Trophoblast cell (in vitro differentiated cells and primary cell): ENCODE data around the gene PDE8A.

ENCODE experiments used
- DNase-seq, 2 donors: peaks; one replicate each; pipeline ENCODE4 v3.0.0-alpha.2; 2016
- H2AFZ ChIP-seq: 2 replicates; pipeline ENCODE4 v1.6.1; 2013; ENCODE audit warnings: low read length, moderate library complexity, mild to moderate bottlenecking; ENCODE audit not compliant: insufficient read depth, poor library complexity
- H2AK5ac ChIP-seq: 2 replicates; pipeline ENCODE4 v1.6.1; 2013; ENCODE audit warnings: mild to moderate bottlenecking, low read length
- H2BK120ac ChIP-seq: 2 replicates; pipeline ENCODE4 v1.6.1; 2013; ENCODE audit warnings: low read length, mild to moderate bottlenecking, moderate library complexity; ENCODE audit not compliant: insufficient read depth, poor library complexity
- H2BK12ac ChIP-seq: 2 replicates; pipeline ENCODE4 v1.6.1; 2013; ENCODE audit warnings: mild to moderate bottlenecking, low read length, moderate library complexity
- H2BK5ac ChIP-seq: 2 replicates; pipeline ENCODE4 v1.6.1; 2013; ENCODE audit warnings: low read length, low read depth, moderate library complexity, mild to moderate bottlenecking; ENCODE audit not compliant: poor library complexity
- H3K14ac ChIP-seq: 2 replicates; pipeline ENCODE4 v1.6.1; 2013; ENCODE audit warnings: mild to moderate bottlenecking, low read length
- H3K18ac ChIP-seq: 2 replicates; pipeline ENCODE4 v1.6.1; 2013; ENCODE audit warnings: mild to moderate bottlenecking, low read length
- H3K23ac ChIP-seq: 2 replicates; pipeline ENCODE4 v1.6.1; 2013; ENCODE audit warnings: low read length
- H3K27ac ChIP-seq: 2 replicates; pipeline ENCODE4 v1.5.1; 2013; ENCODE audit warnings: low read depth, mild to moderate bottlenecking, inconsistent platforms, low read length, moderate library complexity
- H3K27me3 ChIP-seq: 2 replicates; pipeline ENCODE4 v1.6.1; 2013; ENCODE audit warnings: inconsistent platforms, mild to moderate bottlenecking, low read length, moderate library complexity; ENCODE audit not compliant: insufficient read depth
- H3K36me3 ChIP-seq, 2 experiments: 1 replicate in 1 of 2; 2 replicates in 1 of 2; pipeline ENCODE4 v1.6.1; 2013; ENCODE audit warnings: low read length in 2 of 2, mild to moderate bottlenecking in 2 of 2, moderate library complexity in 1 of 2; ENCODE audit not compliant: insufficient read depth in 2 of 2, control insufficient read depth in 1 of 2
- H3K4ac ChIP-seq: 2 replicates; pipeline ENCODE4 v1.6.1; 2013; ENCODE audit warnings: low read depth, mild to moderate bottlenecking, low read length, moderate library complexity
- H3K4me1 ChIP-seq, 2 experiments: 1 replicate in 1 of 2; 2 replicates in 1 of 2; pipeline ENCODE4 v1.6.1; 2013; ENCODE audit warnings: low read length in 2 of 2, mild to moderate bottlenecking in 2 of 2, moderate library complexity in 1 of 2; ENCODE audit not compliant: insufficient read depth in 2 of 2, control insufficient read depth in 1 of 2
- H3K4me2 ChIP-seq: 2 replicates; pipeline ENCODE4 v1.6.1; 2013; ENCODE audit warnings: inconsistent platforms, mild to moderate bottlenecking, low read length, moderate library complexity
- H3K4me3 ChIP-seq: 2 replicates; pipeline ENCODE4 v1.5.1; 2013; ENCODE audit warnings: mild to moderate bottlenecking, low read depth, low read length, inconsistent platforms
- H3K79me1 ChIP-seq: one replicate; pipeline ENCODE4 v1.6.1; 2013; ENCODE audit warnings: low read length
- H3K79me2 ChIP-seq: 2 replicates; pipeline ENCODE4 v1.6.1; 2013; ENCODE audit warnings: low read length, mild to moderate bottlenecking; ENCODE audit not compliant: control insufficient read depth, insufficient read depth, poor library complexity
- H3K9ac ChIP-seq: 2 replicates; pipeline ENCODE4 v1.6.1; 2013; ENCODE audit warnings: mild to moderate bottlenecking, low read length
- H3K9me3 ChIP-seq: 2 replicates; pipeline ENCODE4 v1.6.1; 2013; ENCODE audit warnings: low read depth, mild to moderate bottlenecking, control low read depth, inconsistent platforms, low read length; ENCODE audit not compliant: insufficient read depth
- H4K12ac ChIP-seq: 2 replicates; pipeline ENCODE4 v1.6.1; 2013; ENCODE audit warnings: low read depth, mild to moderate bottlenecking, low read length, moderate library complexity
- H4K8ac ChIP-seq: 2 replicates; pipeline ENCODE4 v1.6.1; 2013; ENCODE audit warnings: low read depth, mild to moderate bottlenecking, low read length, moderate library complexity
- H4K91ac ChIP-seq: one replicate; pipeline ENCODE4 v1.6.1; 2013; ENCODE audit warnings: low read depth, mild to moderate bottlenecking, low read length, moderate library complexity
- WGBS: extraction: QIAGEN DNeasy Blood & Tissue Kit; methylation state at CpG from one replicate; pipeline ENCODE4 v1.1.7; 2013; ENCODE audit warnings: missing lambda C conversion rate; ENCODE audit not compliant: insufficient read length, insufficient coverage; ENCODE audit errors: extremely low coverage; 5-methylcytosine and 5-hydroxymethylcytosine counted together

The PDE8A gene

DNA sequence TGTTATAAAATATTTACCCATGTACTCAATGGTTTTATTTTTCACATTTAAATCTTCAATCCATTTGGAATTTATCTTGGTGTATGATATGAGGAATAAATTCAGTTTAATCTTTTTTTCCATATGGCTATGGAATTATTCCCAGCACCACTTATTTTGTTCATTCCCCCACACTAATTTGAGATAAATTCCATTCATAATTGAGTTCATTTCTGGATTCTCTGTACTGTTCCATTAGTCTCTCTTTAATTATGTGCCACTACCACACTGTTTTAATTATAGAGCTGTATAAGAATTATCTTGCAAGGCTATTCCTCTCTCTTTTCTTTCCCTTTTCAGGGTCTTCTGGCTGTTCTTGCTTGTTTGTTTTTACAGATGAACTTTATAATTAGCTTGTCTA lies 34.6 kb downstream of the PDE8A start:
- H3K27ac ChIP-seq, result no peak overlapping the region
- H4K12ac ChIP-seq, result no peak overlapping the region
- H3K27me3 ChIP-seq, result no peaks in the 10 kb centered on the region
- no peak overlapping the region for H2BK12ac ChIP-seq
- H2AFZ ChIP-seq, result no peak overlapping the region
- H3K79me2 ChIP-seq, result no peaks in the 10 kb centered on the region
- no peak overlapping the region for H3K9ac ChIP-seq
- no peaks in the 10 kb centered on the region for H3K4me1 ChIP-seq
- no peaks in the 10 kb centered on the region for H3K9me3 ChIP-seq
- H3K4me3 ChIP-seq, result no peak overlapping the region
- H3K23ac ChIP-seq, result no peak overlapping the region
- H4K91ac ChIP-seq, result no peak overlapping the region
- no peaks in the 10 kb centered on the region for H3K36me3 ChIP-seq
- H2AK5ac ChIP-seq, result no peak overlapping the region
- no peak for DNase-seq
- no peak overlapping the region for H4K8ac ChIP-seq
- H3K18ac ChIP-seq, result no peak overlapping the region
- H2BK5ac ChIP-seq, result no peak overlapping the region
- H3K79me1 ChIP-seq, result no peaks in the 10 kb centered on the region
- H3K4ac ChIP-seq, result no peak overlapping the region
- no peak overlapping the region for H3K14ac ChIP-seq
- H3K4me2 ChIP-seq, result no peak overlapping the region
- no peak overlapping the region for H2BK120ac ChIP-seq

GRCh38 chr15:85019815-85020590 lies 38.3 kb downstream of the PDE8A start:
- DNase-seq, result no peak
- Histone ChIP-seq H4K12ac (no peak overlapping the region), H3K4me3 (no peak overlapping the region), H3K79me1 (no peaks in the 10 kb centered on the region), H3K9me3 (no peaks in the 10 kb centered on the region), H3K4ac (no peak overlapping the region), H4K91ac (no peak overlapping the region), H2AFZ (no peak overlapping the region), H4K8ac (no peak overlapping the region), H3K23ac (no peak overlapping the region), H2BK5ac (no peak overlapping the region), H3K4me2 (no peak overlapping the region), H2BK120ac (no peak overlapping the region), H3K27ac (no peak overlapping the region), H3K79me2 (no peaks in the 10 kb centered on the region), H3K18ac (no peak overlapping the region), H3K4me1 (no peaks in the 10 kb centered on the region), H3K27me3 (no peaks in the 10 kb centered on the region), H2BK12ac (no peak overlapping the region), H3K14ac (no peak overlapping the region), H2AK5ac (no peak overlapping the region), H3K9ac (no peak overlapping the region), H3K36me3 (no peaks in the 10 kb centered on the region)
- WGBS, result no CpG with 5 or more reads among the region's 15 CpGs

- no peak overlapping the region for H3K9ac ChIP-seq
- no peak overlapping the region for H2BK5ac ChIP-seq
- H2AK5ac ChIP-seq, result no peak overlapping the region
- no peak overlapping the region for H3K18ac ChIP-seq
- H3K4me1 ChIP-seq, result no peaks in the 10 kb centered on the region
- no peaks in the 10 kb centered on the region for H3K79me2 ChIP-seq
- no peak overlapping the region for H4K91ac ChIP-seq
- H4K12ac ChIP-seq, result no peak overlapping the region
- H3K23ac ChIP-seq, result no peak overlapping the region
- no peak overlapping the region for H2AFZ ChIP-seq
- H3K27ac ChIP-seq, result no peak overlapping the region
- no peak overlapping the region for H3K4ac ChIP-seq
- H3K27me3 ChIP-seq, result no peaks in the 10 kb centered on the region
- H2BK120ac ChIP-seq, result no peak overlapping the region
- no peaks in the 10 kb centered on the region for H3K79me1 ChIP-seq
- no peak overlapping the region for H3K4me3 ChIP-seq
- no peaks in the 10 kb centered on the region for H3K36me3 ChIP-seq
- no peak overlapping the region for H4K8ac ChIP-seq
- H3K9me3 ChIP-seq, result no peaks in the 10 kb centered on the region
- H3K14ac ChIP-seq, result no peak overlapping the region
- H3K4me2 ChIP-seq, result no peak overlapping the region
- DNase-seq, result no peak
- WGBS, result no CpG with 5 or more reads among the region's 3 CpGs
- H2BK12ac ChIP-seq, result no peak overlapping the region
Measured at GRCh38 chr15:85021409-85021808, 39.8 kb downstream of the PDE8A start.

DNA sequence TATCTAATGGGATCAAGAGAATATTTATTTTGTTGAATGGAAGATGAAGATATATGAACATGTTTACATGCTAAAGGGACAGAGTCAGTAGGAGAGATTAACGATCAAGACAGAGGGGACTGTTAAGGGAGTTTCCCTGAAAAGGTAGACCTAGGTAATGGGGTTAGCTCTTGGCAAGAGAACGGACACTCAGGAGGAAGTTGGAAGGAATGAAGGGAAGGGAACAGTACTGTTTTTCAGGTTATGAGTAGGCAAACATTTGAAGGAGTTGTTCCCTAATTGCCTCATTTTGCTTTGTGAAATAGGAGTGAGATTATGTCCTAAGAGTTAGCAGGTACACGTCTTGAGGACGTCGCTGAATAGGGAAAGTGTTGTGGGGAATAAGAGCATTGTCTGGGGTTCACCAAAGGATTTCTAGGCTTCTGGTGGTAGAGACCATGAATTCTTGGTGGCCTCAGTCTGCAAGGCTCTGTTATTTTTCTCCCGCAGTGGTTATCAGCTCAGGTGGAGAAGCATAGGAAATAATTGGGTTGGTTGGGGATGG lies 41.3 kb downstream of the PDE8A start:
- DNase-seq, result no peak

More for the DNA sequence above, 41.3 kb downstream of the PDE8A start:
- H3K79me2 ChIP-seq, result no peaks in the 10 kb centered on the region
- no peak overlapping the region for H4K8ac ChIP-seq
- no peak overlapping the region for H3K14ac ChIP-seq
- no peak overlapping the region for H3K18ac ChIP-seq
- no peak overlapping the region for H2BK12ac ChIP-seq
- no peak overlapping the region for H2BK120ac ChIP-seq
- no peak overlapping the region for H3K4me2 ChIP-seq
- H3K27me3 ChIP-seq, result no peaks in the 10 kb centered on the region
- no peak overlapping the region for H2AK5ac ChIP-seq
- H4K12ac ChIP-seq, result no peak overlapping the region
- no peak overlapping the region for H3K4ac ChIP-seq
- H3K23ac ChIP-seq, result no peak overlapping the region
- H3K36me3 ChIP-seq, result no peaks in the 10 kb centered on the region
- no peak overlapping the region for H3K9ac ChIP-seq
- H3K4me3 ChIP-seq, result no peak overlapping the region
- no peak overlapping the region for H3K27ac ChIP-seq
- no peaks in the 10 kb centered on the region for H3K79me1 ChIP-seq
- no peaks in the 10 kb centered on the region for H3K4me1 ChIP-seq
- H2BK5ac ChIP-seq, result no peak overlapping the region
- no CpG with 5 or more reads among the region's 6 CpGs for WGBS
- no peaks in the 10 kb centered on the region for H3K9me3 ChIP-seq
- H4K91ac ChIP-seq, result no peak overlapping the region
- no peak overlapping the region for H2AFZ ChIP-seq
